CD8-positive, alpha-beta memory T cell (primary cell): ENCODE data around the gene ANKS3. TPM values are rescaled to one million over a fixed set of nuclear protein-coding genes. Genes with fewer than 3 reads are reported as not detected.

Experiments
- CTCF ChIA-PET: fragments of 350-600 bp; sonication (Branson Sonifier 250); formaldehyde crosslinking; loops from one replicate; lab custom pipeline; 2021; ENCODE audit warnings: antibody characterized with exemption; lab: Charles Lee
- POLR2A ChIA-PET: fragments of 350-600 bp; sonication (Branson Sonifier 250); formaldehyde crosslinking; loops from one replicate; lab custom pipeline; 2021; ENCODE audit warnings: antibody characterized with exemption; lab: Charles Lee
- DNase-seq, 5 donors: peaks; one replicate each; pipeline versions ENCODE4 v3.0.0 to v3.0.0-alpha.2; 2020 to 2022; ENCODE audit warnings: mixed read lengths in 1 of 5
- H3K27ac ChIP-seq: one replicate; pipeline ENCODE4 v1.7.0; 2013; ENCODE audit warnings: low read depth, mild to moderate bottlenecking, low read length, moderate library complexity
- H3K27me3 ChIP-seq: 2 replicates; pipeline ENCODE4 v1.7.0; 2013; ENCODE audit warnings: low read length, mild to moderate bottlenecking; ENCODE audit not compliant: insufficient read depth, poor library complexity, severe bottlenecking
- H3K36me3 ChIP-seq: 2 replicates; pipeline ENCODE4 v1.7.0; 2013; ENCODE audit warnings: mild to moderate bottlenecking, low read length, moderate library complexity; ENCODE audit not compliant: insufficient read depth
- H3K4me1 ChIP-seq: 2 replicates; pipeline ENCODE4 v1.7.0; 2013; ENCODE audit warnings: mild to moderate bottlenecking, low read length, moderate library complexity; ENCODE audit not compliant: insufficient read depth
- H3K4me3 ChIP-seq: 2 replicates; pipeline ENCODE4 v1.7.0; 2013; ENCODE audit warnings: mild to moderate bottlenecking, low read length
- H3K9me3 ChIP-seq: 2 replicates; pipeline ENCODE4 v1.7.0; 2013; ENCODE audit warnings: mild to moderate bottlenecking, low read length
- H3K27ac Mint-ChIP-seq, 8 donors: one replicate each; pipeline ENCODE4 v1.8.0; 2020 to 2021; ENCODE audit warnings: mixed read lengths in 8 of 8, mild to moderate bottlenecking in 6 of 8, inconsistent platforms in 3 of 8, moderate library complexity in 3 of 8
- H3K27me3 Mint-ChIP-seq, 2 donors: one replicate each; pipeline ENCODE4 v1.8.0; 2020 to 2021; ENCODE audit warnings: mixed read lengths in 2 of 2, mild to moderate bottlenecking in 1 of 2, moderate library complexity in 1 of 2
- H3K36me3 Mint-ChIP-seq, 3 donors: one replicate each; pipeline ENCODE4 v1.8.0; 2020 to 2021; ENCODE audit warnings: mixed read lengths in 3 of 3, inconsistent platforms in 1 of 3, mild to moderate bottlenecking in 1 of 3
- H3K4me1 Mint-ChIP-seq, 3 donors: one replicate each; pipeline ENCODE4 v1.8.0; 2020 to 2021; ENCODE audit warnings: mixed read lengths in 3 of 3, inconsistent platforms in 1 of 3, mild to moderate bottlenecking in 1 of 3
- H3K4me3 Mint-ChIP-seq, 7 donors: one replicate each; pipeline ENCODE4 v1.8.0; 2020 to 2021; ENCODE audit warnings: mixed read lengths in 7 of 7, mild to moderate bottlenecking in 6 of 7, moderate library complexity in 4 of 7, inconsistent platforms in 2 of 7
- H3K9me3 Mint-ChIP-seq, 5 donors: one replicate each; pipeline ENCODE4 v1.8.0; 2020 to 2022; ENCODE audit warnings: mixed read lengths in 5 of 5, mild to moderate bottlenecking in 3 of 5, moderate library complexity in 2 of 5, inconsistent platforms in 1 of 5
- polyA plus RNA-seq: library from polyadenylated mRNA; unstranded; fragments of 300-500 nt; fragmentation: Illumina TruSeq; gene quantifications from one replicate; pipeline ENCODE4 v1.2.3, GENCODE V29; 2021
- total RNA-seq, 2 experiments: library from RNA; stranded (reverse); gene quantifications; one replicate each; pipeline ENCODE4 v1.2.3, GENCODE V29; 2021

Gene ANKS3
- total and polyA plus RNA-seq, 3 experiments from 2014 or later = 4.3 to 18.5 (median 16.9) TPM

GRCh38 chr16:4663777-4664465 lies 70.2 kb downstream of the ANKS3 start:
- DNase-seq = no peak
- no peaks in the 10 kb centered on the region for H3K9me3 ChIP-seq
- peak overlapping the region; percentile 40 for H3K4me3 ChIP-seq
- H3K36me3 Mint-ChIP-seq = peaks cover 0 to 22% (median 0%) of the 10 kb centered on the region in 3 donors
- H3K4me1 Mint-ChIP-seq = peaks cover 32 to 56% (median 49%) of the 10 kb centered on the region in 3 donors
- peak overlapping the region; percentile 91 to 98 (median 95) for H3K27ac Mint-ChIP-seq
- no peaks in the 10 kb centered on the region for H3K9me3 Mint-ChIP-seq
- peaks cover 9% of the 10 kb centered on the region for H3K36me3 ChIP-seq
- H3K4me3 Mint-ChIP-seq = peak overlapping the region; percentile 32 to 77 (median 51)
- POLR2A ChIA-PET = no interaction called here
- H3K27me3 ChIP-seq = no peaks in the 10 kb centered on the region
- peak overlapping the region; percentile 8 for H3K27ac ChIP-seq
- peaks cover 59% of the 10 kb centered on the region for H3K4me1 ChIP-seq
- CTCF ChIA-PET = interaction anchor here (1.5 kb wide), 1 partner anchor 14 kb away, joined by 5 read pairs; no protein-coding TSS in a partner anchor
- H3K27me3 Mint-ChIP-seq = no peaks in the 10 kb centered on the region

GRCh38 chr16:4663465-4663776 lies 70.7 kb downstream of the ANKS3 start:
- peaks cover 4% of the 10 kb centered on the region for H3K36me3 ChIP-seq
- Mint-ChIP-seq H3K36me3 (peaks cover 0 to 26% (median 0%) of the 10 kb centered on the region in 3 donors), H3K27me3 (no peaks in the 10 kb centered on the region), H3K9me3 (no peaks in the 10 kb centered on the region), H3K4me1 (peaks cover 32 to 56% (median 49%) of the 10 kb centered on the region in 3 donors), H3K27ac (peak overlapping the region; percentile 54 to 93 (median 79)), H3K4me3 (peak overlapping the region in 5 of 7 donors; percentile 32 to 51 (median 41))
- no peaks in the 10 kb centered on the region for H3K9me3 ChIP-seq
- H3K27ac ChIP-seq = no peak overlapping the region
- ChIA-PET POLR2A (no interaction called here), CTCF (no interaction called here)
- H3K27me3 ChIP-seq = no peaks in the 10 kb centered on the region
- DNase-seq = no peak
- peaks cover 59% of the 10 kb centered on the region for H3K4me1 ChIP-seq
- no peak overlapping the region for H3K4me3 ChIP-seq

DNA sequence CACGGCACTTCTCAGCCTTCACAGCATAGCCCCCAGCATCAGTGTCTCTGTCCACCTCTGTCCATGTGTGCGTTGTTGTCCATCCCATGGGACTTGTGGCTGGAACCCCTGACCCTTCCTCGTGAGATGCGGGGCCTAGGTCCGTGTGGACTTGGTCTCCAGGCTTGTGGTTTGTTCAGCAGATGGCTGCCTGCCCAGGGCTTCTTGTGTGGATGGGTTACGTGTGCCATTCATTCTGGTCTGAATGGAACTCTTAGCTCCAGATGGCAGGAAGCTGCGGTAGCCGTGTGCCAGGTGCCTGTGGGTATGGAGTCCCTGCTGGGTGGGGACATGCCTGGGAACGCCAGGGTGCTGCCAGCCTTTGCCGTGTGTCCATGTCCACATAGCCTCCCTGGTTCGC lies 72.4 kb downstream of the ANKS3 start:
- Histone ChIP-seq H3K4me1 (peaks cover 59% of the 10 kb centered on the region), H3K4me3 (no peak overlapping the region), H3K27me3 (no peaks in the 10 kb centered on the region), H3K27ac (no peak overlapping the region), H3K9me3 (no peaks in the 10 kb centered on the region), H3K36me3 (no peaks in the 10 kb centered on the region)
- Mint-ChIP-seq H3K27me3 (no peaks in the 10 kb centered on the region), H3K27ac (peak overlapping the region in 7 of 8 donors; percentile 15 to 95 (median 61)), H3K36me3 (peaks cover 0 to 29% (median 0%) of the 10 kb centered on the region in 3 donors), H3K4me3 (no peak overlapping the region), H3K9me3 (no peaks in the 10 kb centered on the region), H3K4me1 (peaks cover 32 to 56% (median 49%) of the 10 kb centered on the region in 3 donors)
- ChIA-PET POLR2A (no interaction called here), CTCF (no interaction called here)
- no peak for DNase-seq

DNA sequence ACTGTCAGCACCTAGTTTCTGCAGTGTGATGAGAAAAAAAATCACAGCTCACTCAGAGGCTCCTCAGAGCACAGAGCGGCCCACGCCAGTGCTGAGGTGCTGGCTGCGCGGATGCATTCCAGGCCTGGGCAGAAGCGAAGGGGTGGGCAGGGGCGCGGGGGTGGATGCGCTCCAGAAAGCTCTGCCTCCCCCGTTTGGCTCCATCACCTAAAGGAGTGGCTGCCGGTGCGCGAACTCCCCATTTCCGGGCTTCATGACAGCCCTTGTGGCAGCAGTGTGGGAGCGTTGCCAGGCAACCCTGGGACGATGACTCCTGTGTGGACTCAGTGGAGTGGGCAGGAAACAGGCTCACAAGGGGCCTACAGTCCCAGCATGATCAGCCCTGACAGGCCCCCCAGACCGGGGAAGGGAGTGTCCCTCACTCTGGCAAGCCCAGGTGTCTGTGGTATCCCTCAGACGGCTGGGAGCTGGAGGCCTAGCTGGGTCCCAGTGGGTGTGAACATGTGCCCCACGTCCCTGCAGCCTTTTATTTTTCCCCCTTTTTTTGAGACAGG lies 73.5 kb downstream of the ANKS3 start:
- peak overlapping the region; percentile 19 for H3K4me3 ChIP-seq
- H3K27ac ChIP-seq = peak overlapping the region; percentile 62
- Mint-ChIP-seq H3K36me3 (peaks cover 0 to 34% (median 0%) of the 10 kb centered on the region in 3 donors), H3K4me1 (peaks cover 29 to 50% (median 39%) of the 10 kb centered on the region in 3 donors), H3K27me3 (no peaks in the 10 kb centered on the region), H3K4me3 (peak overlapping the region in 3 of 7 donors; percentile 61 to 80 (median 68)), H3K9me3 (no peaks in the 10 kb centered on the region), H3K27ac (peak overlapping the region; percentile 67 to 95 (median 83))
- peak; percentile 46 to 75 (median 60) for DNase-seq
- H3K4me1 ChIP-seq = peaks cover 54% of the 10 kb centered on the region
- ChIA-PET POLR2A (no interaction called here), CTCF (no interaction called here)
- H3K36me3 ChIP-seq = peaks cover 5% of the 10 kb centered on the region
- H3K9me3 ChIP-seq = no peaks in the 10 kb centered on the region
- H3K27me3 ChIP-seq = no peaks in the 10 kb centered on the region

- no peaks in the 10 kb centered on the region for H3K27me3 Mint-ChIP-seq
- Histone ChIP-seq H3K9me3 (no peaks in the 10 kb centered on the region), H3K4me1 (peaks cover 45% of the 10 kb centered on the region), H3K27ac (peak overlapping the region; percentile 62), H3K27me3 (no peaks in the 10 kb centered on the region), H3K36me3 (peaks cover 5% of the 10 kb centered on the region), H3K4me3 (peak overlapping the region; percentile 19)
- POLR2A ChIA-PET = no interaction called here
- no peak for DNase-seq
- peak overlapping the region in 7 of 8 donors; percentile 34 to 93 (median 73) for H3K27ac Mint-ChIP-seq
- H3K4me1 Mint-ChIP-seq = peaks cover 21 to 42% (median 32%) of the 10 kb centered on the region in 3 donors
- peaks cover 0 to 41% (median 0%) of the 10 kb centered on the region in 3 donors for H3K36me3 Mint-ChIP-seq
- peak overlapping the region in 1 of 7 donors; percentile 61 for H3K4me3 Mint-ChIP-seq
- H3K9me3 Mint-ChIP-seq = no peaks in the 10 kb centered on the region
- CTCF ChIA-PET = no interaction called here
Measured at GRCh38 chr16:4659363-4660353, 74.4 kb downstream of the ANKS3 start.

DNA sequence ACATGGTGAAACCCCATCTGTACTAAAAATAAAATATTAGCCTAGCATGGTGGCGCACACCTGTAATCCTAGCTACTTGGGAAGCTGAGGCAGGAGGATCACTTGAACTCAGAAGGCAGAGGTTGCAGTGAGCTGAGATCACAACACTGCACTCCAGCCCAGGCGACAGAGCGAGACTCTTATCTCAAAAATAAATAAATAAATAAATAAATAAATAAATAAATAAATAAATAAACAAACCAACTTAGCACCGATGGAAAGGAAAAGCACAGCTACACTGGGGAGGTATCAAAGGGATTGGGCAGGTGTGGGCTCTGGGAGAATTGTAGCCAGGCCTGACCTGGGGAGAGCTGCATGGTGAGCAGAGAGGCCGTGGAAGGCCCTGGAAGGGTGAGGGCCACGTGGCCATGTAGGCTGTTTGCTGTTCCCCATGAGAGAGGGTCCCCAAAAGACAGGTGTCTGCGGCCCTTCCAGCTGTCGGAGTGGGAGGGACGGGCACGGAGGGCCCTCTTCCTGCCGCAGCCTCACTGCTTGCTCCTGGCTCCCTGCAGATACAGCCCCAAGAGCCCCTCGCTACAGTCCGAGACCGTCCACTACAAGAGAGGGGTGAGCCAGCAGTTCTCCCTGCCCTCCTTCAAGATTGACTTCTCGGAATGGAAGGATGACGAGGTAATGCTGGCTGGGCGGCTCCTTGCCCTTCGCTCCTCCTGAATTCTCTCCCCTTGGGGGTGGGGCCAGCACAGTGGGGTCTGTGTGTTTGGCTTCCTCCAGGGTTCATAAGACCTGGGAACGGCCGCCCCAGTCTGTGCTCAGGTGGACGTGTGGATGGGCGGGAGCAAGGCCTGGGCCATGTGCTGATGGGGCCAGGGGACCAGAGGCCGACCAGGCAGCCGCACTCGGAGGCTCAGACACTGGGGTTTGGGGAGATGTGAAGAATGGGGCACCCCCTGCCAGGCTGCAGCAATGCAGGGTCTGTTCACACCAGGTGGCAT lies 77.1 kb downstream of the ANKS3 start:
- Histone ChIP-seq H3K4me3 (no peak overlapping the region), H3K36me3 (peaks cover 5% of the 10 kb centered on the region), H3K4me1 (peaks cover 28% of the 10 kb centered on the region), H3K27me3 (no peaks in the 10 kb centered on the region), H3K9me3 (no peaks in the 10 kb centered on the region), H3K27ac (no peak overlapping the region)
- ChIA-PET POLR2A (no interaction called here), CTCF (no interaction called here)
- H3K9me3 Mint-ChIP-seq = no peaks in the 10 kb centered on the region
- peaks cover 0 to 58% (median 3%) of the 10 kb centered on the region in 3 donors for H3K36me3 Mint-ChIP-seq
- H3K4me3 Mint-ChIP-seq = no peak overlapping the region
- peaks cover 8 to 23% (median 18%) of the 10 kb centered on the region in 3 donors for H3K4me1 Mint-ChIP-seq
- no peaks in the 10 kb centered on the region for H3K27me3 Mint-ChIP-seq
- H3K27ac Mint-ChIP-seq = peak overlapping the region in 3 of 8 donors; percentile 9 to 69 (median 11)
- DNase-seq = no peak

DNA sequence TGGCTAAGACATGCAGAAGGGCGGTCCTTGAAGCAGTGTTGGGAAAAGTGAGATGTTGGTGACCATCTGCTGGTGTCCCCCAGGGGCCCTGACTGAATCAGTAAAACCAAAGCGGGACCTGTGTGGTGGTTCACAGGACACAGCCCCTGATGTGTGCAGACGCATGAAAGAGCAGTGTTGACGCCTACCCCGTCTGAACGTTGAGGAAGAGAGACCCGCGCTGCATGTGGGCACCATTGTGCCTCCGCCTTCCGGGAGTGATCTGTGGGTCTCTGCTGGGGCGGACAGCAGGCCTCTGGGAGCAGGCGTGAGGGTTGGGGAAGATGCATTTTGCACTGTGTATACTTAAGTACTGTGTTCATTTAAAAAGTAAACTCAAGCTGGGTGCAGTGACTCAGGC lies 77.8 kb downstream of the ANKS3 start:
- Mint-ChIP-seq H3K9me3 (no peaks in the 10 kb centered on the region), H3K27me3 (no peaks in the 10 kb centered on the region), H3K4me3 (no peak overlapping the region), H3K27ac (no peak overlapping the region), H3K4me1 (peaks cover 8 to 18% (median 18%) of the 10 kb centered on the region in 3 donors), H3K36me3 (peaks cover 0 to 64% (median 3%) of the 10 kb centered on the region in 3 donors)
- no peak overlapping the region for H3K4me3 ChIP-seq
- no peak overlapping the region for H3K27ac ChIP-seq
- H3K27me3 ChIP-seq = no peaks in the 10 kb centered on the region
- ChIA-PET CTCF (no interaction called here), POLR2A (no interaction called here)
- H3K36me3 ChIP-seq = peaks cover 5% of the 10 kb centered on the region
- no peak for DNase-seq
- H3K9me3 ChIP-seq = no peaks in the 10 kb centered on the region
- peaks cover 22% of the 10 kb centered on the region for H3K4me1 ChIP-seq
